ENCODE data around the gene PLPP4. TPM values are rescaled to one million over a fixed set of nuclear protein-coding genes. Genes with fewer than 3 reads are reported as not detected.

The PLPP4 gene
- total RNA-seq, 2 experiments from 2014 or later = not detected

- intact Hi-C loops (cut with DNase I, micrococcal nuclease) = no loop called here
- H3K9me3 Mint-ChIP-seq = no peaks in the 10 kb centered on the region
- TF ChIP-seq, protein P1, sequence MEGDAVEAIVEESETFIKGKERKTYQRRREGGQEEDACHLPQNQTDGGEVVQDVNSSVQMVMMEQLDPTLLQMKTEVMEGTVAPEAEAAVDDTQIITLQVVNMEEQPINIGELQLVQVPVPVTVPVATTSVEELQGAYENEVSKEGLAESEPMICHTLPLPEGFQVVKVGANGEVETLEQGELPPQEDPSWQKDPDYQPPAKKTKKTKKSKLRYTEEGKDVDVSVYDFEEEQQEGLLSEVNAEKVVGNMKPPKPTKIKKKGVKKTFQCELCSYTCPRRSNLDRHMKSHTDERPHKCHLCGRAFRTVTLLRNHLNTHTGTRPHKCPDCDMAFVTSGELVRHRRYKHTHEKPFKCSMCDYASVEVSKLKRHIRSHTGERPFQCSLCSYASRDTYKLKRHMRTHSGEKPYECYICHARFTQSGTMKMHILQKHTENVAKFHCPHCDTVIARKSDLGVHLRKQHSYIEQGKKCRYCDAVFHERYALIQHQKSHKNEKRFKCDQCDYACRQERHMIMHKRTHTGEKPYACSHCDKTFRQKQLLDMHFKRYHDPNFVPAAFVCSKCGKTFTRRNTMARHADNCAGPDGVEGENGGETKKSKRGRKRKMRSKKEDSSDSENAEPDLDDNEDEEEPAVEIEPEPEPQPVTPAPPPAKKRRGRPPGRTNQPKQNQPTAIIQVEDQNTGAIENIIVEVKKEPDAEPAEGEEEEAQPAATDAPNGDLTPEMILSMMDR (IDR thresholded peaks at IDR 0.05) = no peak
- no peak overlapping the region for H3K4me3 ChIP-seq (ENCODE audit: low read length)
- no peak overlapping the region for H3K27ac Mint-ChIP-seq
- H3K4me1 Mint-ChIP-seq (ENCODE audit: low read depth) = no peaks in the 10 kb centered on the region
- no peaks in the 10 kb centered on the region for H3K36me3 Mint-ChIP-seq (ENCODE audit: low read depth)
- H3K27me3 ChIP-seq (ENCODE audit: control insufficient read depth in 1 of 2, insufficient read depth in 2 of 2, low read length in 2 of 2) = no peaks in the 10 kb centered on the region
- no peaks in the 10 kb centered on the region for H3K27me3 Mint-ChIP-seq
- H3K9me3 ChIP-seq (ENCODE audit: control insufficient read depth in 1 of 2, insufficient read depth in 1 of 2, low read length in 2 of 2) = peaks cover 0 to 3% of the 10 kb centered on the region in 2 experiments
- DNase-seq (no peak), ATAC-seq (ENCODE audit: poor library complexity) (no peak)
- ChIA-PET CTCF (no interaction called here), POLR2A (no interaction called here)
- no peaks in the 10 kb centered on the region for H3K4me1 ChIP-seq (ENCODE audit: insufficient read depth, low read length)
- no peak overlapping the region for H3K27ac ChIP-seq (ENCODE audit: low read depth in 1 of 2, low read length in 2 of 2)
- no peaks in the 10 kb centered on the region for H3K36me3 ChIP-seq (ENCODE audit: insufficient read depth, low read length)
- no peak overlapping the region for H3K4me3 Mint-ChIP-seq
Measured at GRCh38 chr10:120508966-120509365, 51.9 kb downstream of the PLPP4 start.

GRCh38 chr10:120511165-120511564 lies 54.1 kb downstream of the PLPP4 start:
- Histone ChIP-seq H3K36me3 (ENCODE audit: insufficient read depth, low read length) (no peaks in the 10 kb centered on the region), H3K27ac (ENCODE audit: low read depth in 1 of 2, low read length in 2 of 2) (no peak overlapping the region), H3K27me3 (ENCODE audit: control insufficient read depth in 1 of 2, insufficient read depth in 2 of 2, low read length in 2 of 2) (no peaks in the 10 kb centered on the region), H3K4me3 (ENCODE audit: low read length) (no peak overlapping the region), H3K9me3 (ENCODE audit: control insufficient read depth in 1 of 2, insufficient read depth in 1 of 2, low read length in 2 of 2) (peaks cover 0 to 9% of the 10 kb centered on the region in 2 experiments), H3K4me1 (ENCODE audit: insufficient read depth, low read length) (no peaks in the 10 kb centered on the region)
- H3K27me3 Mint-ChIP-seq = no peaks in the 10 kb centered on the region
- TF ChIP-seq, protein P1 (IDR thresholded peaks at IDR 0.05) = no peak
- ChIA-PET POLR2A (no interaction called here), CTCF (no interaction called here)
- DNase-seq (no peak), ATAC-seq (ENCODE audit: poor library complexity) (no peak)
- intact Hi-C loops (cut with DNase I, micrococcal nuclease) = no loop called here
- no peaks in the 10 kb centered on the region for H3K4me1 Mint-ChIP-seq (ENCODE audit: low read depth)
- H3K4me3 Mint-ChIP-seq = no peak overlapping the region
- no peaks in the 10 kb centered on the region for H3K36me3 Mint-ChIP-seq (ENCODE audit: low read depth)
- no peaks in the 10 kb centered on the region for H3K9me3 Mint-ChIP-seq
- no peak overlapping the region for H3K27ac Mint-ChIP-seq

DNA sequence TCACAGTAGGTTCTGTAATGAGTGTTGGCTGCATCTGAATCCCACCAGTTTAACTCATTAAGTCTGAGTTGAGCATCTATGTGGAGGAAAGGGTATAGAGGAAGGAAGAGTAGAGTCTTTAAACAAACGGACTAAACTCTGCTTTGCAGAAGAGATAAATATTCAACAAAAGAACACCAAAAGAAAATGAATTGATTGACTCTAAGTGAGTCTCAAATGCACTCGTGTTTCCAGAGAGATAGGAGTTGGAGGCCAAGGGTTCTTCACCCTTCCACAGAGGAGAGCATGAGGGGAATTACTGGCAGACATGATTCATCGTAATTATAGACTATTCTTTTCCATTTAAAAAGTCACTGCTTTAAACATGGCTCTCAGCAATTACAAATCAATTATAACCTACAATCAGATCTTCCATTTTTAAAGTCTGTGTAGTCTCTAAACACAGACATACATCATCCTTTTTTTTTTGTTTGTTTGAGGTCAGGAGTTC lies 56.3 kb downstream of the PLPP4 start:
- no peaks in the 10 kb centered on the region for H3K36me3 ChIP-seq (ENCODE audit: insufficient read depth, low read length)
- H3K4me3 ChIP-seq (ENCODE audit: low read length) = no peak overlapping the region
- Mint-ChIP-seq H3K36me3 (ENCODE audit: low read depth) (no peaks in the 10 kb centered on the region), H3K4me3 (no peak overlapping the region), H3K4me1 (ENCODE audit: low read depth) (no peaks in the 10 kb centered on the region), H3K9me3 (no peaks in the 10 kb centered on the region), H3K27ac (no peak overlapping the region), H3K27me3 (no peaks in the 10 kb centered on the region)
- H3K9me3 ChIP-seq (ENCODE audit: control insufficient read depth in 1 of 2, insufficient read depth in 1 of 2, low read length in 2 of 2) = peaks cover 0 to 8% of the 10 kb centered on the region in 2 experiments
- TF ChIP-seq, protein P1 (IDR thresholded peaks at IDR 0.05) = no peak
- ChIA-PET CTCF (no interaction called here), POLR2A (no interaction called here)
- intact Hi-C loops (cut with DNase I, micrococcal nuclease) = no loop called here
- ATAC-seq (ENCODE audit: poor library complexity) (no peak), DNase-seq (no peak)
- no peaks in the 10 kb centered on the region for H3K27me3 ChIP-seq (ENCODE audit: control insufficient read depth in 1 of 2, insufficient read depth in 2 of 2, low read length in 2 of 2)
- no peaks in the 10 kb centered on the region for H3K4me1 ChIP-seq (ENCODE audit: insufficient read depth, low read length)
- no peak overlapping the region for H3K27ac ChIP-seq (ENCODE audit: low read depth in 1 of 2, low read length in 2 of 2)

Measured in CD4-positive, alpha-beta T cell (primary cell).